ENCODE results near the gene ZNF337. TPM values are rescaled to one million over a fixed set of nuclear protein-coding genes. Genes with fewer than 3 reads are reported as not detected.
"Not testable (repeated sequence)": the region's sequence is repeated elsewhere in the genome, so short reads cannot be mapped to it uniquely, and the experiment has no call there.

Gene ZNF337
- total RNA-seq, 1 experiment from 2014 or later, result 6.9 TPM

DNA sequence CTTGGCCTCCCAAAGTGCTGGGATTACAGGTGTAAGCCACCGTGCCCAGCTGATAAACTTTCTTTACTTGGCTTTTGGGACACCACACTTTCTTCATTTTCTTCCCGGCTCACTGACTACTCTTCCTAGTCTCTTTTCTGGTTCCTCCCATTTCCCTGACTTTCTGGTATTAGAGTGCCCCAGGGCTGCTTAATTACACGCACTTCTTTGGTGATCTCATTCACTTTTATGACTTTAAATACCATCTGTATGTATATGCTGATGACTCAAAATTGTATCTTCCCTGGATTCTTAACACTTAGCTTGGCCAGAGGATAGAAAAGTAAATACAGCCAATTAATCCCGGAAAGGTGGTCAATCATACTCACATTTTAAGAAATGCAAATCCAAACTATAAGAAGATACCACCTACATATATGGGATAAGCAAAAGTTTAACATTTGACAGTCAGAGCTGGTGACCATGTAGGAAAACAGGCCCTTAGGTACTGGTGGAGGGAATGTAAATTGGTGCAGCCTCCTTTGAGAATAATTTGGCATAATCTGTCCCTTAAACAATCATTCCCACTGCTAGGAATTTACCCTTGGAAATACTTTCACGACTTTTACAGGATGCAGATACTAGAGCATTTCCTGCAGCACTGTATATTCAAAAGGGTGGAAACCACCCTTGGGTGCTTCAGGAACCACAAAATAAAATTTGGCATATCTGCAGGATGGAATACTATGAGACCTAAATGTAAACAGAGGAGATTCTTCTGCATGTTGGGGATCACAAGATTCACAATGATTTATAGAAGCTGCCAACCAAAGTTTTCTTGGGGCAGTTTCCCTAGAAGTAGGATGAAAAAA is 63.5 kb downstream of the ZNF337 start (continued):
- no peak for TF ChIP-seq TCF7 (CRISPR knock-in tag; IDR thresholded peaks at IDR 0.05; ENCODE audit: low read depth)
- TF ChIP-seq SMAD3 (CRISPR knock-in tag; IDR thresholded peaks at IDR 0.05; ENCODE audit: borderline replicate concordance), result no peak
- no peak for TF ChIP-seq FOXJ3 (CRISPR knock-in tag; IDR thresholded peaks at IDR 0.05; ENCODE audit: borderline replicate concordance)
- no peak for TF ChIP-seq OVOL2 (CRISPR knock-in tag; IDR thresholded peaks at IDR 0.05; ENCODE audit: borderline replicate concordance)
- TF ChIP-seq PRRX2 (CRISPR knock-in tag; IDR thresholded peaks at IDR 0.05), result no peak

- peaks cover 34% of the 10 kb centered on the region for H3K36me3 Mint-ChIP-seq
- H3K4me1 Mint-ChIP-seq; ATAC-seq; H3K27me3 Mint-ChIP-seq (ENCODE audit: low read depth); H3K27ac Mint-ChIP-seq; DNase-seq (ENCODE audit: low spot score); POLR2A ChIA-PET; H3K4me3 Mint-ChIP-seq: not testable (repeated sequence)
- CTCF ChIA-PET, result interaction anchor here (0.6 kb wide), 1 partner anchor 77 kb away, joined by 4 read pairs; no protein-coding TSS in a partner anchor
- peaks cover 48% of the 10 kb centered on the region for H3K9me3 Mint-ChIP-seq
These were observed 66.0 kb downstream of the ZNF337 start for GRCh38 chr20:25630615-25631014.

GRCh38 chr20:25629816-25630499 is 66.7 kb downstream of the ZNF337 start:
- ATAC-seq (no peak), DNase-seq (ENCODE audit: low spot score) (no peak)
- ChIA-PET POLR2A (no interaction called here), CTCF (interaction anchor here (0.6 kb wide), 1 partner anchor 77 kb away, joined by 4 read pairs; no protein-coding TSS in a partner anchor)
- Mint-ChIP-seq H3K27me3 (ENCODE audit: low read depth) (peaks cover 14% of the 10 kb centered on the region), H3K9me3 (peaks cover 41% of the 10 kb centered on the region), H3K4me1 (peaks cover 6% of the 10 kb centered on the region), H3K27ac (no peak overlapping the region), H3K4me3 (no peak overlapping the region), H3K36me3 (peaks cover 28% of the 10 kb centered on the region)
- TF ChIP-seq SMAD3 (CRISPR knock-in tag; IDR thresholded peaks at IDR 0.05; ENCODE audit: borderline replicate concordance) (no peak), MAX (CRISPR knock-in tag; IDR thresholded peaks at IDR 0.05) (no peak), NFATC4 (CRISPR knock-in tag; IDR thresholded peaks at IDR 0.05) (no peak), ZMAT4 (CRISPR knock-in tag; IDR thresholded peaks at IDR 0.05) (no peak), SOX15 (CRISPR knock-in tag; IDR thresholded peaks at IDR 0.05) (no peak), RELA (CRISPR knock-in tag; IDR thresholded peaks at IDR 0.05; ENCODE audit: borderline replicate concordance) (no peak), ZNF317 (CRISPR knock-in tag; IDR thresholded peaks at IDR 0.05; ENCODE audit: borderline replicate concordance, low read depth) (no peak), GABPB1 (CRISPR knock-in tag; IDR thresholded peaks at IDR 0.05) (no peak), SMAD4 (CRISPR knock-in tag; IDR thresholded peaks at IDR 0.05) (no peak), ZNF425 (CRISPR knock-in tag; conservative IDR thresholded peaks at IDR 0.05) (no peak), ESRRA (CRISPR knock-in tag; IDR thresholded peaks at IDR 0.05; ENCODE audit: borderline replicate concordance) (no peak), ZNF396 (CRISPR knock-in tag; IDR thresholded peaks at IDR 0.05; ENCODE audit: borderline replicate concordance) (no peak), SP1 (CRISPR knock-in tag; conservative IDR thresholded peaks at IDR 0.05) (no peak), RORB (CRISPR knock-in tag; IDR thresholded peaks at IDR 0.05) (no peak), ZNF281 (CRISPR knock-in tag; IDR thresholded peaks at IDR 0.05) (no peak)
- TF ChIP-seq, protein P1, sequence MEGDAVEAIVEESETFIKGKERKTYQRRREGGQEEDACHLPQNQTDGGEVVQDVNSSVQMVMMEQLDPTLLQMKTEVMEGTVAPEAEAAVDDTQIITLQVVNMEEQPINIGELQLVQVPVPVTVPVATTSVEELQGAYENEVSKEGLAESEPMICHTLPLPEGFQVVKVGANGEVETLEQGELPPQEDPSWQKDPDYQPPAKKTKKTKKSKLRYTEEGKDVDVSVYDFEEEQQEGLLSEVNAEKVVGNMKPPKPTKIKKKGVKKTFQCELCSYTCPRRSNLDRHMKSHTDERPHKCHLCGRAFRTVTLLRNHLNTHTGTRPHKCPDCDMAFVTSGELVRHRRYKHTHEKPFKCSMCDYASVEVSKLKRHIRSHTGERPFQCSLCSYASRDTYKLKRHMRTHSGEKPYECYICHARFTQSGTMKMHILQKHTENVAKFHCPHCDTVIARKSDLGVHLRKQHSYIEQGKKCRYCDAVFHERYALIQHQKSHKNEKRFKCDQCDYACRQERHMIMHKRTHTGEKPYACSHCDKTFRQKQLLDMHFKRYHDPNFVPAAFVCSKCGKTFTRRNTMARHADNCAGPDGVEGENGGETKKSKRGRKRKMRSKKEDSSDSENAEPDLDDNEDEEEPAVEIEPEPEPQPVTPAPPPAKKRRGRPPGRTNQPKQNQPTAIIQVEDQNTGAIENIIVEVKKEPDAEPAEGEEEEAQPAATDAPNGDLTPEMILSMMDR (IDR thresholded peaks at IDR 0.05), result no peak
- TF ChIP-seq, protein P2, sequence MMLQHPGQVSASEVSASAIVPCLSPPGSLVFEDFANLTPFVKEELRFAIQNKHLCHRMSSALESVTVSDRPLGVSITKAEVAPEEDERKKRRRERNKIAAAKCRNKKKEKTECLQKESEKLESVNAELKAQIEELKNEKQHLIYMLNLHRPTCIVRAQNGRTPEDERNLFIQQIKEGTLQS (CRISPR knock-in tag; conservative IDR thresholded peaks at IDR 0.05), result no peak

All from WTC11 (cell line).